ENCODE results near the gene ALG9. TPM values are rescaled to one million over a fixed set of nuclear protein-coding genes. Genes with fewer than 3 reads are reported as not detected.

ALG9 gene
- polyA plus RNA-seq, 3 donors = 7.4 to 7.9 (median 7.8) TPM

DNA sequence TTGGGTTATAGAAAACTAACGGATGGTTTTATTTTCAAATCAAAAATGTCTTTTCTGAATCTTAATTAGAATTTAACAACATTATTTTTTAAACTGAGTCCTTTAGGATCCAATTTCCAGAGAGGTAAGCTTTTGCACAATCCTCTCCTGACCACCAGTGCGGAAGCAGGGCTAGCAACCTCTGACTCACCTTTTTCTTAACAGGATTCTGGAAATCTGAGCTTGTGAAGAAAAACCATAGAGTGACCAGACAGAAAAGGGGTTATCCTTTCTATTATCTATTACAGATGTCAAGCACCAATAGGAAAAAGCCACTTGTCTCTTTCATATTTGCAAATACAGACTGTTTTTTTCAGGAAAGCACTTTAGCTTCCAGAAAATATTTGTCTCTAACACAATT is 25.3 kb downstream of the ALG9 start:
- TF ChIP-seq, protein P1, sequence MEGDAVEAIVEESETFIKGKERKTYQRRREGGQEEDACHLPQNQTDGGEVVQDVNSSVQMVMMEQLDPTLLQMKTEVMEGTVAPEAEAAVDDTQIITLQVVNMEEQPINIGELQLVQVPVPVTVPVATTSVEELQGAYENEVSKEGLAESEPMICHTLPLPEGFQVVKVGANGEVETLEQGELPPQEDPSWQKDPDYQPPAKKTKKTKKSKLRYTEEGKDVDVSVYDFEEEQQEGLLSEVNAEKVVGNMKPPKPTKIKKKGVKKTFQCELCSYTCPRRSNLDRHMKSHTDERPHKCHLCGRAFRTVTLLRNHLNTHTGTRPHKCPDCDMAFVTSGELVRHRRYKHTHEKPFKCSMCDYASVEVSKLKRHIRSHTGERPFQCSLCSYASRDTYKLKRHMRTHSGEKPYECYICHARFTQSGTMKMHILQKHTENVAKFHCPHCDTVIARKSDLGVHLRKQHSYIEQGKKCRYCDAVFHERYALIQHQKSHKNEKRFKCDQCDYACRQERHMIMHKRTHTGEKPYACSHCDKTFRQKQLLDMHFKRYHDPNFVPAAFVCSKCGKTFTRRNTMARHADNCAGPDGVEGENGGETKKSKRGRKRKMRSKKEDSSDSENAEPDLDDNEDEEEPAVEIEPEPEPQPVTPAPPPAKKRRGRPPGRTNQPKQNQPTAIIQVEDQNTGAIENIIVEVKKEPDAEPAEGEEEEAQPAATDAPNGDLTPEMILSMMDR (IDR thresholded peaks at IDR 0.05) = no peak
- peaks cover 0 to 9% of the 10 kb centered on the region in 2 donors for H3K36me3 ChIP-seq (replicated peaks in 1 of 2; ENCODE audit: control insufficient read depth in 1 of 2, insufficient read depth in 2 of 2, low read length in 2 of 2)
- peaks cover 14 to 17% of the 10 kb centered on the region in 2 donors for H3K36me3 Mint-ChIP-seq

DNA sequence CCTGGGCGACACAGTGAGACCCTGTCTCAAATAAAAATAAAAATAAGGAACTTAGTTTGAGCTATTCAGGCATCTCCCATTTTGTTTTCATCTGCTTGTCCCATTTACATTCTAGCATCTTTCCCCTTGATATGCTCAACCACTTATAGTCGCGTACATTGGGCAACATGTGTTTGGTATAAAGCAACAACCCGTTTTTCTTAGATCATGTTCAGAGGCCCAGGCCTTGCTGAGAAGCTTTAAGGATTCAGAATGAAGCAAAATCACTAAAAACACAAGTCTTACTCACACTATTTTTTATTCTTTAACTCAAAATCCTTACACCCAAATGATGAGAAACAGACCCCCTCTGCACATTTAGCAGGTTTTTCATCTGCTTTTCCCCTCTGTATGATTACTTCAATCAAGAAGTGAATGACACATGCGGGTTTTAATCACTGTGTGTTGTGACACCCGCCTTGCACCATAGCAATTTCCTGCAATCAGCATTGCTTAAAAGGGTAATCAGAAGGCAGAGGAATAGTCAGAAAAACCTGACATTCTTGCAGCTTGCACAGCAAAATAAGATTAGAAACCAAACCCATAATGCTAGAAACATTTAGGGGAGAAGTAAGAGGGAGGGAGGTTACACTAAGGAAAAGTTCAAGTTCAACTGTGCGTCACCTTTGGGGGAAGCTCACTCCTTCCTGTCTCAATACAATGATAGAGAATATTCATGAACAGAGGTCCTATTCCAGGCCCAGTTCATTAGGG is 25.9 kb downstream of the ALG9 start:
- TF ChIP-seq, protein P1 (IDR thresholded peaks at IDR 0.05) = no peak

More for the DNA sequence above, 25.3 kb downstream of the ALG9 start:
- H3K9me3 ChIP-seq (replicated peaks in 1 of 2; ENCODE audit: control insufficient read depth in 1 of 2, insufficient read depth in 1 of 2, low read length in 2 of 2) = no peaks in the 10 kb centered on the region
- Mint-ChIP-seq H3K9me3 (no peaks in the 10 kb centered on the region), H3K27me3 (ENCODE audit: low read depth in 3 of 3) (peaks cover 0 to 2% (median 0%) of the 10 kb centered on the region in 3 donors), H3K27ac (peak overlapping the region; percentile 89 to 97 (median 96)), H3K4me3 (no peak overlapping the region), H3K4me1 (peaks cover 51% of the 10 kb centered on the region)
- H3K4me2 ChIP-seq (replicated peaks; ENCODE audit: extremely low read depth, low read length, poor library complexity, severe bottlenecking) = peak overlapping the region; percentile 45
- H3K9ac ChIP-seq (ENCODE audit: insufficient read depth, low read length, poor library complexity, severe bottlenecking) = no peak overlapping the region
- H3K4me1 ChIP-seq (ENCODE audit: control insufficient read depth in 1 of 2, insufficient read depth in 2 of 2, low read length in 2 of 2) = peaks cover 45 to 55% of the 10 kb centered on the region in 2 donors
- no peaks in the 10 kb centered on the region for H4K20me1 ChIP-seq (ENCODE audit: insufficient read depth, low read length)
- H3K27ac ChIP-seq (ENCODE audit: low read depth in 1 of 2, low read length in 2 of 2) = peak overlapping the region; percentile 49 to 83
- DNase-seq = peak; percentile 17 to 68 (median 57)
- no peaks in the 10 kb centered on the region for H3K79me2 ChIP-seq (ENCODE audit: insufficient read depth, low read length)
- H3K4me3 ChIP-seq (replicated peaks in 1 of 3; ENCODE audit: low read depth in 2 of 3, low read length in 3 of 3) = peak overlapping the region in 1 of 3 experiments; percentile 35
- H3K27me3 ChIP-seq (ENCODE audit: control insufficient read depth in 2 of 2, insufficient read depth in 2 of 2, low read length in 2 of 2) = no peaks in the 10 kb centered on the region
- intact Hi-C loops (cut with micrococcal nuclease) = loop anchor here (10.0 kb wide), 2 partner anchors 71 to 281 kb away; no protein-coding TSS in a partner anchor
- H2AFZ ChIP-seq (ENCODE audit: insufficient read depth, low read depth, low read length, poor library complexity, severe bottlenecking) = no peak overlapping the region
- no CpG with 5 or more reads among the region's 2 CpGs for WGBS (ENCODE audit: insufficient coverage)

More for the DNA sequence above, 25.9 kb downstream of the ALG9 start:
- Histone ChIP-seq H4K20me1 (ENCODE audit: insufficient read depth, low read length) (no peaks in the 10 kb centered on the region), H3K36me3 (replicated peaks in 1 of 2; ENCODE audit: control insufficient read depth in 1 of 2, insufficient read depth in 2 of 2, low read length in 2 of 2) (peaks cover 0 to 9% of the 10 kb centered on the region in 2 donors), H3K9me3 (replicated peaks in 1 of 2; ENCODE audit: control insufficient read depth in 1 of 2, insufficient read depth in 1 of 2, low read length in 2 of 2) (no peaks in the 10 kb centered on the region), H3K4me2 (replicated peaks; ENCODE audit: extremely low read depth, low read length, poor library complexity, severe bottlenecking) (peak overlapping the region; percentile 45), H3K4me1 (ENCODE audit: control insufficient read depth in 1 of 2, insufficient read depth in 2 of 2, low read length in 2 of 2) (peaks cover 45 to 55% of the 10 kb centered on the region in 2 donors), H3K27me3 (ENCODE audit: control insufficient read depth in 2 of 2, insufficient read depth in 2 of 2, low read length in 2 of 2) (no peaks in the 10 kb centered on the region), H3K4me3 (replicated peaks in 1 of 3; ENCODE audit: low read depth in 2 of 3, low read length in 3 of 3) (peak overlapping the region in 1 of 3 experiments; percentile 35), H3K27ac (ENCODE audit: low read depth in 1 of 2, low read length in 2 of 2) (peak overlapping the region; percentile 63 to 83), H3K9ac (ENCODE audit: insufficient read depth, low read length, poor library complexity, severe bottlenecking) (no peak overlapping the region), H2AFZ (ENCODE audit: insufficient read depth, low read depth, low read length, poor library complexity, severe bottlenecking) (no peak overlapping the region), H3K79me2 (ENCODE audit: insufficient read depth, low read length) (no peaks in the 10 kb centered on the region)
- intact Hi-C loops (cut with micrococcal nuclease) = loop anchor here (10.0 kb wide), 2 partner anchors 71 to 281 kb away; no protein-coding TSS in a partner anchor
- H3K27ac Mint-ChIP-seq = peak overlapping the region; percentile 89 to 97 (median 96)
- DNase-seq = peak; percentile 80 to 89 (median 85)
- no CpG with 5 or more reads among the region's 7 CpGs for WGBS (ENCODE audit: insufficient coverage)
- H3K9me3 Mint-ChIP-seq = no peaks in the 10 kb centered on the region
- peaks cover 14 to 16% of the 10 kb centered on the region in 2 donors for H3K36me3 Mint-ChIP-seq
- H3K4me1 Mint-ChIP-seq = peaks cover 52% of the 10 kb centered on the region
- H3K27me3 Mint-ChIP-seq (ENCODE audit: low read depth in 3 of 3) = peaks cover 0 to 2% (median 0%) of the 10 kb centered on the region in 3 donors
- H3K4me3 Mint-ChIP-seq = peak overlapping the region in 1 of 2 donors; percentile 59
